RPMI8226 (cell line): ENCODE measurements around the gene EXOSC2.

ENCODE experiments used
- DNase-seq: peaks from one replicate; pipeline ENCODE4 v3.0.0-alpha.2; 2015

Gene EXOSC2

GRCh38 chr9:130698514-130698913, 4.9 kb downstream of the EXOSC2 start:
- DNase-seq, result no peak

GRCh38 chr9:130699047-130699446, 5.5 kb downstream of the EXOSC2 start:
- no peak for DNase-seq

GRCh38 chr9:130701059-130702022, 7.8 kb downstream of the EXOSC2 start:
- peak; percentile 78 for DNase-seq

- DNase-seq, result no peak
Observed at GRCh38 chr9:130703501-130703900, 9.9 kb downstream of the EXOSC2 start.

- peak; percentile 82 for DNase-seq
Observed at GRCh38 chr9:130707225-130707976, 13.8 kb downstream of the EXOSC2 start.

- no peak for DNase-seq
Observed at GRCh38 chr9:130710822-130711352, 17.3 kb downstream of the EXOSC2 start.

- no peak for DNase-seq
Observed at GRCh38 chr9:130711469-130711868, 17.9 kb downstream of the EXOSC2 start.

GRCh38 chr9:130712564-130713285, 19.1 kb downstream of the EXOSC2 start:
- peak; percentile 99 for DNase-seq

- DNase-seq, result peak; percentile 64
Observed at GRCh38 chr9:130713286-130713960, 19.8 kb downstream of the EXOSC2 start.

- DNase-seq, result no peak
Observed at GRCh38 chr9:130714586-130715110, 21.1 kb downstream of the EXOSC2 start.

- no peak for DNase-seq
Observed at GRCh38 chr9:130715270-130715669, 21.7 kb downstream of the EXOSC2 start.

GRCh38 chr9:130718562-130718961, 25.0 kb downstream of the EXOSC2 start:
- DNase-seq, result no peak

GRCh38 chr9:130720762-130721161, 27.2 kb downstream of the EXOSC2 start:
- no peak for DNase-seq

GRCh38 chr9:130728721-130729120, 35.1 kb downstream of the EXOSC2 start:
- no peak for DNase-seq

GRCh38 chr9:130729145-130729544, 35.6 kb downstream of the EXOSC2 start:
- no peak for DNase-seq

GRCh38 chr9:130731355-130731754, 37.8 kb downstream of the EXOSC2 start:
- DNase-seq, result no peak

GRCh38 chr9:130732136-130732535, 38.6 kb downstream of the EXOSC2 start:
- no peak for DNase-seq

GRCh38 chr9:130732793-130733221, 39.2 kb downstream of the EXOSC2 start:
- no peak for DNase-seq

GRCh38 chr9:130735566-130735965, 42.0 kb downstream of the EXOSC2 start:
- DNase-seq, result no peak

- no peak for DNase-seq
Observed at GRCh38 chr9:130736834-130737233, 43.3 kb downstream of the EXOSC2 start.

GRCh38 chr9:130738281-130738680, 44.7 kb downstream of the EXOSC2 start:
- no peak for DNase-seq

GRCh38 chr9:130739081-130739480, 45.5 kb downstream of the EXOSC2 start:
- DNase-seq, result no peak
